Astrocyte of the spinal cord (primary cell): ENCODE results near the gene ADGRD1.

ENCODE experiments used
- DNase-seq: peaks from one replicate; pipeline ENCODE4 v3.0.0; 2011; ENCODE audit warnings: low read depth, low spot score
- H3K4me3 ChIP-seq: 2 replicates; pipeline ENCODE4 v1.5.1; 2011; ENCODE audit warnings: low read depth, mild to moderate bottlenecking, low read length, moderate library complexity
- CTCF ChIP-seq: IDR thresholded peaks from 2 replicates; pipeline ENCODE4 v1.5.1; 2012; ENCODE audit warnings: low read depth, mild to moderate bottlenecking, low read length, inconsistent platforms
- in situ Hi-C: cut with HindIII; loops from 2 replicates; pipeline ENCODE4 v1.10.0; 2017; ENCODE audit warnings: low sequenced_read_pairs

The ADGRD1 gene

GRCh38 chr12:130981074-130981742 is 27.5 kb downstream of the ADGRD1 start:
- no peak for TF ChIP-seq CTCF
- in situ Hi-C loops = no loop called here
- H3K4me3 ChIP-seq = no peak overlapping the region
- no peak for DNase-seq

- no peak for TF ChIP-seq CTCF
- H3K4me3 ChIP-seq = no peak overlapping the region
- in situ Hi-C loops = no loop called here
- no peak for DNase-seq
These were observed 28.2 kb downstream of the ADGRD1 start for GRCh38 chr12:130981911-130982310.

- in situ Hi-C loops = no loop called here
- H3K4me3 ChIP-seq = no peak overlapping the region
- DNase-seq = no peak
- TF ChIP-seq CTCF = no peak
These were observed 29.0 kb downstream of the ADGRD1 start for GRCh38 chr12:130982565-130983225.

GRCh38 chr12:130983328-130984017 is 29.8 kb downstream of the ADGRD1 start:
- no peak overlapping the region for H3K4me3 ChIP-seq
- no peak for DNase-seq
- no peak for TF ChIP-seq CTCF
- in situ Hi-C loops = no loop called here

- H3K4me3 ChIP-seq = no peak overlapping the region
- no peak for TF ChIP-seq CTCF
- DNase-seq = no peak
- in situ Hi-C loops = no loop called here
These were observed 30.7 kb downstream of the ADGRD1 start for GRCh38 chr12:130984183-130985058.

GRCh38 chr12:130987151-130987931 is 33.6 kb downstream of the ADGRD1 start:
- no peak for DNase-seq
- in situ Hi-C loops = no loop called here
- H3K4me3 ChIP-seq = no peak overlapping the region
- no peak for TF ChIP-seq CTCF
